ENCODE results near the gene PCDHGB5. TPM values are rescaled to one million over a fixed set of nuclear protein-coding genes. Genes with fewer than 3 reads are reported as not detected.
"Not testable (repeated sequence)": the region's sequence is repeated elsewhere in the genome, so short reads cannot be mapped to it uniquely, and the experiment has no call there.

PCDHGB5 gene
- total and polyA plus RNA-seq, 4 donors, result 2.0 to 18.2 (median 8.4) TPM

- H3K36me3 ChIP-seq (ENCODE audit: control insufficient read depth in 1 of 2, insufficient read depth in 2 of 2, low read length in 1 of 2), result no peaks in the 10 kb centered on the region
- H3K9me3 ChIP-seq (ENCODE audit: control insufficient read depth, low read length), result peaks cover 36% of the 10 kb centered on the region
- 37 to 44% methylated on average over 10 of the region's 10 CpGs for WGBS, 2 donors
- H3K4me1 ChIP-seq (ENCODE audit: control insufficient read depth in 1 of 2, insufficient read depth in 2 of 2, low read length in 2 of 2), result no peaks in the 10 kb centered on the region
- no peak overlapping the region for H3K27ac ChIP-seq (ENCODE audit: low read depth in 1 of 2, low read length in 2 of 2)
- intact Hi-C loops (cut with DNase I), result no loop called here
- no peak overlapping the region for H3K4me3 ChIP-seq (ENCODE audit: low read length in 2 of 2)
- H3K27me3 ChIP-seq (ENCODE audit: control insufficient read depth in 1 of 2, insufficient read depth in 2 of 2, low read length in 1 of 2), result no peaks in the 10 kb centered on the region
- no peak for ATAC-seq (ENCODE audit: low FRiP score)
- no peak for DNase-seq
These were observed 9.1 kb upstream of the PCDHGB5 start for GRCh38 chr5:141388661-141389060.

- no peaks in the 10 kb centered on the region for H3K27me3 ChIP-seq (ENCODE audit: control insufficient read depth in 1 of 2, insufficient read depth in 2 of 2, low read length in 1 of 2)
- DNase-seq, result peak in 1 of 2 donors; percentile 58
- WGBS, 2 donors, result 24 to 32% methylated on average over 77 of the region's 77 CpGs
- no peak for ATAC-seq (ENCODE audit: low FRiP score)
- H3K4me3 ChIP-seq (ENCODE audit: low read length in 2 of 2), result no peak overlapping the region
- peaks cover 37% of the 10 kb centered on the region for H3K9me3 ChIP-seq (ENCODE audit: control insufficient read depth, low read length)
- no peaks in the 10 kb centered on the region for H3K36me3 ChIP-seq (ENCODE audit: control insufficient read depth in 1 of 2, insufficient read depth in 2 of 2, low read length in 1 of 2)
- H3K27ac ChIP-seq (ENCODE audit: low read depth in 1 of 2, low read length in 2 of 2), result no peak overlapping the region
- H3K4me1 ChIP-seq (ENCODE audit: control insufficient read depth in 1 of 2, insufficient read depth in 2 of 2, low read length in 2 of 2), result no peaks in the 10 kb centered on the region
- intact Hi-C loops (cut with DNase I), result no loop called here
These were observed 8.3 kb upstream of the PCDHGB5 start for GRCh38 chr5:141389153-141390042.

DNA sequence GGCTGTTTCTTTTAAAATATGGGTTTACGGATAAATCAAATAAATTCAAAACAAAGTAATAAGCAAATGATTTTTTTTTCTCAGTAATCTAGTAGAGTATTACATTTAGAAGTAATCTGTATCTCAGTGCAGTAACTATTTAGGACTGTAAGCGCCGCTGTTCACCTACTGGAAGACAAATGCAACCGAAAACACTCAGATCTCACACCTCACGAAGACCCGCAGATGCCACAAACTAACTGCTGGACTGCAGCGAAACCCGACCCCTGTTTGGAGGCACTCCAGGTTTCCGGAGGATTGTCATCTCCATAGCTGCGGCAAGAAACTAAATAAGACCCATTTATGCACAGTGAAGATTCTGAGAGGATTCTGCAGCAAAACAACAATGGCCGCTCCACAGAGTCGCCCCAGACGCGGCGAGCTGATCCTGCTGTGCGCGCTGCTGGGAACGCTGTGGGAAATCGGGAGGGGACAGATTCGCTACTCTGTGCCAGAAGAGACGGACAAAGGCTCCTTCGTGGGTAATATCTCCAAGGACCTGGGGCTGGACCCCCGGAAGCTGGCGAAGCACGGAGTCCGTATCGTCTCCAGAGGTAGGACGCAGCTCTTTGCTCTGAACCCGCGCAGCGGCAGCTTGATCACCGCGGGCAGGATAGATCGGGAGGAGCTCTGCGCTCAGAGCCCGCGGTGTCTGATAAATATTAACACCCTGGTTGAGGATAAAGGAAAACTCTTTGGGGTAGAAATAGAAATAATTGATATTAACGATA is 5.1 kb upstream of the PCDHGB5 start, which contains the start of gene PCDHGA8:
Gene PCDHGA8 (plus strand): TSS at position 205 of the 770 bp plus-strand sequence. CDS start 181 bp downstream, at position 386.
- H3K27ac ChIP-seq (ENCODE audit: low read depth in 1 of 2, low read length in 2 of 2), result no peak within 1 kb of the TSS
- 21 to 27% methylated on average over 38 of the region's 38 CpGs for WGBS, 2 donors
- no peaks in the 10 kb centered on the region for H3K27me3 ChIP-seq (ENCODE audit: control insufficient read depth in 1 of 2, insufficient read depth in 2 of 2, low read length in 1 of 2)
- H3K4me3 ChIP-seq (ENCODE audit: low read length in 2 of 2), result no peak within 1 kb of the TSS
- intact Hi-C loops (cut with DNase I), result no loop called here
- ATAC-seq (ENCODE audit: low FRiP score) (no peak), DNase-seq (peak in 1 of 2 donors; percentile 67)
- H3K9me3 ChIP-seq (ENCODE audit: control insufficient read depth, low read length), result peaks cover 34% of the 10 kb centered on the region
- H3K4me1 ChIP-seq (ENCODE audit: control insufficient read depth in 1 of 2, insufficient read depth in 2 of 2, low read length in 2 of 2), result no peaks in the 10 kb centered on the region
- H3K36me3 ChIP-seq (ENCODE audit: control insufficient read depth in 1 of 2, insufficient read depth in 2 of 2, low read length in 1 of 2), result no peaks in the 10 kb centered on the region

GRCh38 chr5:141393267-141393666 is 4.5 kb upstream of the PCDHGB5 start:
- H3K9me3 ChIP-seq (ENCODE audit: control insufficient read depth, low read length), result peaks cover 34% of the 10 kb centered on the region
- H3K4me3 ChIP-seq (ENCODE audit: low read length in 2 of 2), result no peak overlapping the region
- intact Hi-C loops (cut with DNase I), result no loop called here
- no peak overlapping the region for H3K27ac ChIP-seq (ENCODE audit: low read depth in 1 of 2, low read length in 2 of 2)
- WGBS, 2 donors, result 33 to 35% methylated on average over 21 of the region's 21 CpGs
- H3K36me3 ChIP-seq (ENCODE audit: control insufficient read depth in 1 of 2, insufficient read depth in 2 of 2, low read length in 1 of 2), result no peaks in the 10 kb centered on the region
- ATAC-seq (ENCODE audit: low FRiP score), result no peak
- no peak for DNase-seq
- H3K4me1 ChIP-seq (ENCODE audit: control insufficient read depth in 1 of 2, insufficient read depth in 2 of 2, low read length in 2 of 2), result no peaks in the 10 kb centered on the region
- H3K27me3 ChIP-seq (ENCODE audit: control insufficient read depth in 1 of 2, insufficient read depth in 2 of 2, low read length in 1 of 2), result no peaks in the 10 kb centered on the region

- H3K27me3 ChIP-seq (ENCODE audit: control insufficient read depth in 1 of 2, insufficient read depth in 2 of 2, low read length in 1 of 2); H3K27ac ChIP-seq (ENCODE audit: low read depth in 1 of 2, low read length in 2 of 2); H3K4me3 ChIP-seq (ENCODE audit: low read length in 2 of 2); H3K4me1 ChIP-seq (ENCODE audit: control insufficient read depth in 1 of 2, insufficient read depth in 2 of 2, low read length in 2 of 2); ATAC-seq (ENCODE audit: low FRiP score); H3K36me3 ChIP-seq (ENCODE audit: control insufficient read depth in 1 of 2, insufficient read depth in 2 of 2, low read length in 1 of 2); intact Hi-C loops (cut with DNase I): not testable (repeated sequence)
- 27 to 32% methylated on average over 40 to 46 of the region's 53 CpGs for WGBS, 2 donors
- peak in 1 of 2 donors; percentile 56 for DNase-seq
- peaks cover 30% of the 10 kb centered on the region for H3K9me3 ChIP-seq (ENCODE audit: control insufficient read depth, low read length)
These were observed 3.2 kb upstream of the PCDHGB5 start for GRCh38 chr5:141394401-141395187.

DNA sequence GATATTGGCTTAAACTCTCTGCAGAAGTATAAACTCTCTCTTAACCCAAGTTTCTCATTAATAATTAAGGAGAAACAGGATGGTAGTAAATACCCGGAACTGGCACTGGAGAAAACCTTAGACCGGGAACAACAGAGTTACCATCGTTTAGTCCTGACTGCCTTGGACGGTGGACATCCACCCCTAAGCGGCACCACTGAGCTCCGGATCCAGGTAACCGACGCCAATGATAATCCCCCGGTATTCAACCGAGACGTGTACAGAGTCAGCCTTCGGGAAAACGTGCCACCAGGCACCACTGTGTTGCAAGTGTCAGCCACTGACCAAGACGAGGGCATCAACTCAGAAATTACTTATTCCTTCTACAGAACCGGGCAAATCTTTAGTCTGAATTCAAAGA is 861 bp downstream of the PCDHGB5 start:
- Histone ChIP-seq H3K4me1 (ENCODE audit: control insufficient read depth in 1 of 2, insufficient read depth in 2 of 2, low read length in 2 of 2) (no peaks in the 10 kb centered on the region), H3K9me3 (ENCODE audit: control insufficient read depth, low read length) (peaks cover 31% of the 10 kb centered on the region), H3K36me3 (ENCODE audit: control insufficient read depth in 1 of 2, insufficient read depth in 2 of 2, low read length in 1 of 2) (no peaks in the 10 kb centered on the region), H3K27ac (ENCODE audit: low read depth in 1 of 2, low read length in 2 of 2) (no peak overlapping the region), H3K27me3 (ENCODE audit: control insufficient read depth in 1 of 2, insufficient read depth in 2 of 2, low read length in 1 of 2) (no peaks in the 10 kb centered on the region), H3K4me3 (ENCODE audit: low read length in 2 of 2) (no peak overlapping the region)
- intact Hi-C loops (cut with DNase I), result no loop called here
- 20 to 24% methylated on average over 15 of the region's 15 CpGs for WGBS, 2 donors
- ATAC-seq (ENCODE audit: low FRiP score) (no peak), DNase-seq (no peak)

DNA sequence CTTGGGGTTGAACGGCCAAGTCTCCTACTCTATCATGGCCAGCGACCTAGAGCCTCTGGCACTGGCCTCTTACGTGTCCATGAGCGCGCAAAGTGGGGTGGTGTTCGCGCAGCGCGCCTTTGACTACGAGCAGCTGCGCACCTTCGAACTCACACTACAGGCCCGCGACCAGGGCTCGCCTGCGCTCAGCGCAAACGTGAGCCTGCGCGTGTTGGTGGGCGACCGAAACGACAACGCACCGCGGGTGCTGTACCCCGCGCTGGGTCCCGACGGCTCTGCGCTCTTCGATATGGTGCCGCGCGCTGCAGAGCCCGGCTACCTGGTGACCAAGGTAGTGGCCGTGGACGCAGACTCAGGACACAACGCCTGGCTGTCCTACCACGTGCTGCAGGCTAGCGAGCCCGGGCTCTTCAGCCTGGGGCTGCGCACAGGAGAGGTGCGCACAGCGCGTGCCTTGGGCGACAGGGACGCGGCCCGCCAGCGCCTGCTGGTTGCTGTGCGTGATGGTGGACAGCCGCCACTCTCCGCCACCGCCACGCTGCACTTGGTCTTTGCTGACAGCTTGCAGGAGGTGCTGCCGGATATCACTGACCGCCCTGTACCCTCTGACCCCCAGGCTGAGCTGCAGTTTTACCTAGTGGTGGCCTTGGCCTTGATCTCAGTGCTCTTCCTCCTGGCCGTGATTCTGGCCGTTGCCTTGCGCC is 2.0 kb downstream of the PCDHGB5 start:
- H3K4me1 ChIP-seq (ENCODE audit: control insufficient read depth in 1 of 2, insufficient read depth in 2 of 2, low read length in 2 of 2), result no peaks in the 10 kb centered on the region
- WGBS, 2 donors, result 15 to 24% methylated on average over 61 of the region's 61 CpGs
- H3K36me3 ChIP-seq (ENCODE audit: control insufficient read depth in 1 of 2, insufficient read depth in 2 of 2, low read length in 1 of 2), result no peaks in the 10 kb centered on the region
- no peaks in the 10 kb centered on the region for H3K27me3 ChIP-seq (ENCODE audit: control insufficient read depth in 1 of 2, insufficient read depth in 2 of 2, low read length in 1 of 2)
- DNase-seq (peak in 1 of 2 donors; percentile 70), ATAC-seq (ENCODE audit: low FRiP score) (no peak)
- no peak overlapping the region for H3K27ac ChIP-seq (ENCODE audit: low read depth in 1 of 2, low read length in 2 of 2)
- H3K9me3 ChIP-seq (ENCODE audit: control insufficient read depth, low read length), result peaks cover 31% of the 10 kb centered on the region
- intact Hi-C loops (cut with DNase I), result no loop called here
- H3K4me3 ChIP-seq (ENCODE audit: low read length in 2 of 2), result no peak overlapping the region

All from aorta (tissue), 5 donors.